ENCODE results near the gene EDNRB.

DNA sequence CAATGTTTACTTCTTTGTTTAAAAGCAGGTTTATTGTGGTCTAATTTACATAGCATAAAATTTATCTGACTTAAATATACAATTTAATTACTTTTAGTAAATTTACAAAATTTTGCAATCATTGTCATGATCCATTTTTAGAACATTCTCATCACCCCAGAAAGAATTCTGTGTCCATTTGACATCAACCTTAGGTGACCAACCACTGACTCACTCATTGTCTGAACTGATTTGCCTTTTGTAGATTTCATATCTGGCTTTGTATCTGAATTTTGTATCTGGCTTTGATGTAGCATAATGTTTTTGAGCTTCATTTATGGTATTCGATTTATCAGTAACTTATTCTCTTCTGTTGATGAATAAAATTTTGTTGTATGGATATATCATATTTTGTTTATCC is 40.4 kb downstream of the EDNRB start:
- TF ChIP-seq POLR2A (IDR thresholded peaks at IDR 0.05) = no peak
- TF ChIP-seq, protein P1, sequence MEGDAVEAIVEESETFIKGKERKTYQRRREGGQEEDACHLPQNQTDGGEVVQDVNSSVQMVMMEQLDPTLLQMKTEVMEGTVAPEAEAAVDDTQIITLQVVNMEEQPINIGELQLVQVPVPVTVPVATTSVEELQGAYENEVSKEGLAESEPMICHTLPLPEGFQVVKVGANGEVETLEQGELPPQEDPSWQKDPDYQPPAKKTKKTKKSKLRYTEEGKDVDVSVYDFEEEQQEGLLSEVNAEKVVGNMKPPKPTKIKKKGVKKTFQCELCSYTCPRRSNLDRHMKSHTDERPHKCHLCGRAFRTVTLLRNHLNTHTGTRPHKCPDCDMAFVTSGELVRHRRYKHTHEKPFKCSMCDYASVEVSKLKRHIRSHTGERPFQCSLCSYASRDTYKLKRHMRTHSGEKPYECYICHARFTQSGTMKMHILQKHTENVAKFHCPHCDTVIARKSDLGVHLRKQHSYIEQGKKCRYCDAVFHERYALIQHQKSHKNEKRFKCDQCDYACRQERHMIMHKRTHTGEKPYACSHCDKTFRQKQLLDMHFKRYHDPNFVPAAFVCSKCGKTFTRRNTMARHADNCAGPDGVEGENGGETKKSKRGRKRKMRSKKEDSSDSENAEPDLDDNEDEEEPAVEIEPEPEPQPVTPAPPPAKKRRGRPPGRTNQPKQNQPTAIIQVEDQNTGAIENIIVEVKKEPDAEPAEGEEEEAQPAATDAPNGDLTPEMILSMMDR (IDR thresholded peaks at IDR 0.05) = no peak

Data from Peyer's patch (tissue), 4 donors.